Caco-2 (cell line): ENCODE measurements around the gene THADA. TPM values are rescaled to one million over a fixed set of nuclear protein-coding genes. Genes with fewer than 3 reads are reported as not detected.

Source experiments
- BruUV-seq: library from RNA; stranded (reverse); fragments of 400-500 nt; replicated peaks from 2 replicates; lab custom pipeline; 2021; lab: Mats Ljungman, UMichigan
- CTCF ChIA-PET: fragments of 300-600 bp; sonication (Branson Sonifier 250); formaldehyde crosslinking; loops from one replicate; lab custom pipeline; 2022; ENCODE audit warnings: antibody characterized with exemption; lab: Charles Lee
- POLR2A ChIA-PET: fragments of 300-600 bp; sonication (Branson Sonifier 250); formaldehyde crosslinking; loops from one replicate; lab custom pipeline; 2022; ENCODE audit warnings: antibody characterized with exemption; lab: Charles Lee
- DNase-seq, 2 experiments: peaks; one replicate each; pipeline versions ENCODE4 v3.0.0 to v3.0.0-alpha.2; 2020 to 2022
- H3K27me3 ChIP-seq: replicated peaks from 2 replicates; pipeline ENCODE4 v1.6.0; 2011; ENCODE audit warnings: low read length; ENCODE audit not compliant: control insufficient read depth, insufficient read depth
- H3K36me3 ChIP-seq: 2 replicates; pipeline ENCODE4 v1.5.1; 2011; ENCODE audit warnings: low read length; ENCODE audit not compliant: control insufficient read depth, insufficient read depth
- H3K4me1 ChIP-seq: fragments of 250-450 bp; sonication (Bioruptor Pico); 2 replicates; pipeline ENCODE4 v1.5.1; 2020; ENCODE audit warnings: mild to moderate bottlenecking
- H3K4me3 ChIP-seq: 2 replicates; pipeline ENCODE4 v1.5.1; 2011; ENCODE audit warnings: low read depth, mild to moderate bottlenecking, control low read depth, low read length
- H3K9me3 ChIP-seq: fragments of 250-450 bp; sonication (Bioruptor Pico); 2 replicates; pipeline ENCODE4 v1.5.1; 2020; ENCODE audit warnings: mild to moderate bottlenecking, moderate library complexity
- H3K27ac Mint-ChIP-seq: one replicate; pipeline ENCODE4 v1.8.0; 2022; ENCODE audit warnings: mixed read lengths; ENCODE audit not compliant: unreplicated experiment
- H3K27me3 Mint-ChIP-seq: one replicate; pipeline ENCODE4 v1.8.0; 2022; ENCODE audit warnings: mixed read lengths; ENCODE audit not compliant: insufficient read depth, unreplicated experiment
- H3K36me3 Mint-ChIP-seq: one replicate; pipeline ENCODE4 v1.8.0; 2022; ENCODE audit warnings: mild to moderate bottlenecking, mixed read lengths; ENCODE audit not compliant: insufficient read depth, unreplicated experiment
- H3K4me1 Mint-ChIP-seq: one replicate; pipeline ENCODE4 v1.8.0; 2022; ENCODE audit warnings: low read depth, mixed read lengths; ENCODE audit not compliant: unreplicated experiment
- H3K4me3 Mint-ChIP-seq: one replicate; pipeline ENCODE4 v1.8.0; 2022; ENCODE audit warnings: mild to moderate bottlenecking, moderate library complexity, mixed read lengths; ENCODE audit not compliant: unreplicated experiment
- H3K9me3 Mint-ChIP-seq: one replicate; pipeline ENCODE4 v1.8.0; 2022; ENCODE audit warnings: mixed read lengths; ENCODE audit not compliant: unreplicated experiment
- intact Hi-C: fragments of 100-400 bp; cut with micrococcal nuclease; formaldehyde crosslinking; loops from one replicate; pipeline ENCODE4 v1.10.0; 2022; ENCODE audit not compliant: unreplicated experiment
- total RNA-seq: library from RNA; stranded (reverse); gene quantifications from 2 replicates; pipeline ENCODE4 v1.2.3, GENCODE V29; 2022
- TF ChIP-seq, protein P1 (sequence below), 2 experiments: fragments of 200-600 bp in 1 of 2; IDR thresholded peaks; 1 replicate in 1 of 2; 2 replicates in 1 of 2; pipeline versions ENCODE4 v1.5.1 to v1.8.0; 2011 to 2022; ENCODE audit warnings: antibody characterized with exemption in 1 of 2, control low read depth in 1 of 2, inconsistent platforms in 1 of 2, low read depth in 1 of 2, low read length in 1 of 2, mild to moderate bottlenecking in 1 of 2, moderate library complexity in 1 of 2; ENCODE audit not compliant: insufficient read depth in 1 of 2, severe bottlenecking in 1 of 2, unreplicated experiment in 1 of 2

THADA gene
- total RNA-seq, 1 experiment from 2014 or later, result 33.8 TPM

GRCh38 chr2:43376523-43377198, 219.2 kb downstream of the THADA start:
- Mint-ChIP-seq H3K27ac (peak overlapping the region; percentile 81), H3K36me3 (no peaks in the 10 kb centered on the region), H3K4me1 (peaks cover 44% of the 10 kb centered on the region), H3K27me3 (no peaks in the 10 kb centered on the region), H3K4me3 (peak overlapping the region; percentile 39), H3K9me3 (peaks cover 22% of the 10 kb centered on the region)
- BruUV-seq, result no TSS peak
- ChIA-PET POLR2A (no interaction called here), CTCF (no interaction called here)
- intact Hi-C loops, result loop anchor here (1.0 kb wide), 2 partner anchors 14 to 44 kb away; no protein-coding TSS in a partner anchor
- H3K9me3 ChIP-seq, result no peaks in the 10 kb centered on the region
- H3K27me3 ChIP-seq, result no peaks in the 10 kb centered on the region
- TF ChIP-seq, protein P1, sequence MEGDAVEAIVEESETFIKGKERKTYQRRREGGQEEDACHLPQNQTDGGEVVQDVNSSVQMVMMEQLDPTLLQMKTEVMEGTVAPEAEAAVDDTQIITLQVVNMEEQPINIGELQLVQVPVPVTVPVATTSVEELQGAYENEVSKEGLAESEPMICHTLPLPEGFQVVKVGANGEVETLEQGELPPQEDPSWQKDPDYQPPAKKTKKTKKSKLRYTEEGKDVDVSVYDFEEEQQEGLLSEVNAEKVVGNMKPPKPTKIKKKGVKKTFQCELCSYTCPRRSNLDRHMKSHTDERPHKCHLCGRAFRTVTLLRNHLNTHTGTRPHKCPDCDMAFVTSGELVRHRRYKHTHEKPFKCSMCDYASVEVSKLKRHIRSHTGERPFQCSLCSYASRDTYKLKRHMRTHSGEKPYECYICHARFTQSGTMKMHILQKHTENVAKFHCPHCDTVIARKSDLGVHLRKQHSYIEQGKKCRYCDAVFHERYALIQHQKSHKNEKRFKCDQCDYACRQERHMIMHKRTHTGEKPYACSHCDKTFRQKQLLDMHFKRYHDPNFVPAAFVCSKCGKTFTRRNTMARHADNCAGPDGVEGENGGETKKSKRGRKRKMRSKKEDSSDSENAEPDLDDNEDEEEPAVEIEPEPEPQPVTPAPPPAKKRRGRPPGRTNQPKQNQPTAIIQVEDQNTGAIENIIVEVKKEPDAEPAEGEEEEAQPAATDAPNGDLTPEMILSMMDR (IDR thresholded peaks at IDR 0.05; ENCODE audit: insufficient read depth in 1 of 2, low read depth in 1 of 2, low read length in 1 of 2, severe bottlenecking in 1 of 2, unreplicated experiment in 1 of 2), result no peak
- H3K4me3 ChIP-seq, result no peak overlapping the region
- peaks cover 40% of the 10 kb centered on the region for H3K4me1 ChIP-seq
- peaks cover 5% of the 10 kb centered on the region; the same call in 1 of the 2 replicates for H3K36me3 ChIP-seq
- DNase-seq, result no peak

- intact Hi-C loops, result loop anchor here (1.0 kb wide), 2 partner anchors 14 to 44 kb away; no protein-coding TSS in a partner anchor
- CTCF ChIA-PET, result no interaction called here
- H3K4me3 Mint-ChIP-seq, result peak overlapping the region; percentile 39
These were observed 219.9 kb downstream of the THADA start for GRCh38 chr2:43375746-43376522.

More at GRCh38 chr2:43375746-43376522, 219.9 kb downstream of the THADA start:
- DNase-seq, result peak; percentile 57 to 69
- POLR2A ChIA-PET, result no interaction called here
- Mint-ChIP-seq H3K36me3 (no peaks in the 10 kb centered on the region), H3K27me3 (no peaks in the 10 kb centered on the region), H3K9me3 (peaks cover 22% of the 10 kb centered on the region), H3K27ac (peak overlapping the region; percentile 81), H3K4me1 (peaks cover 46% of the 10 kb centered on the region)
- peaks cover 5% of the 10 kb centered on the region; the same call in 1 of the 2 replicates for H3K36me3 ChIP-seq
- H3K27me3 ChIP-seq, result no peaks in the 10 kb centered on the region
- TSS peak; percentile 52 for BruUV-seq
- H3K9me3 ChIP-seq, result no peaks in the 10 kb centered on the region
- H3K4me3 ChIP-seq, result no peak overlapping the region
- H3K4me1 ChIP-seq, result peaks cover 43% of the 10 kb centered on the region
- TF ChIP-seq, protein P1 (IDR thresholded peaks at IDR 0.05; ENCODE audit: insufficient read depth in 1 of 2, low read depth in 1 of 2, low read length in 1 of 2, severe bottlenecking in 1 of 2, unreplicated experiment in 1 of 2), result no peak
